ENCODE measurements around the gene TNS3. TPM values are rescaled to one million over a fixed set of nuclear protein-coding genes. Genes with fewer than 3 reads are reported as not detected.

The TNS3 gene
- total RNA-seq, 1 donor from 2014 or later, result 92.9 TPM

GRCh38 chr7:47444376-47445098 lies 137.4 kb downstream of the TNS3 start:
- Mint-ChIP-seq H3K36me3 (ENCODE audit: low read depth, unreplicated experiment) (peaks cover 16% of the 10 kb centered on the region), H3K4me3 (ENCODE audit: unreplicated experiment) (peak overlapping the region; percentile 25), H3K9me3 (ENCODE audit: unreplicated experiment) (no peaks in the 10 kb centered on the region), H3K4me1 (ENCODE audit: low read depth, unreplicated experiment) (peaks cover 75% of the 10 kb centered on the region), H3K27me3 (ENCODE audit: low read depth, unreplicated experiment) (no peaks in the 10 kb centered on the region), H3K27ac (ENCODE audit: unreplicated experiment) (peak overlapping the region; percentile 15)
- FAIRE-seq (no peak), DNase-seq (ENCODE audit: low read depth) (no peak)
- Histone ChIP-seq H3K27me3 (ENCODE audit: insufficient read depth, low read length) (no peaks in the 10 kb centered on the region), H3K36me3 (ENCODE audit: insufficient read depth, low read length) (no peaks in the 10 kb centered on the region), H3K79me2 (ENCODE audit: insufficient read depth, low read length) (peaks cover 66% of the 10 kb centered on the region), H2AFZ (ENCODE audit: low read depth, low read length) (no peak overlapping the region), H3K9ac (ENCODE audit: low read length) (no peak overlapping the region), H3K4me1 (ENCODE audit: insufficient read depth, low read length) (peaks cover 11% of the 10 kb centered on the region), H3K9me3 (ENCODE audit: insufficient read depth, low read depth, low read length) (no peaks in the 10 kb centered on the region), H4K20me1 (ENCODE audit: insufficient read depth, low read length) (peaks cover 67% of the 10 kb centered on the region), H3K27ac (ENCODE audit: low read depth, low read length) (no peak overlapping the region), H3K4me2 (ENCODE audit: low read length) (no peak overlapping the region), H3K4me3 (ENCODE audit: insufficient read depth, low read depth, low read length) (no peak overlapping the region)
- peak; percentile 59 for TF ChIP-seq CTCF (IDR thresholded peaks at IDR 0.05; ENCODE audit: insufficient read depth, low read depth, low read length)
- no peak for TF ChIP-seq EZH2 (IDR thresholded peaks at IDR 0.05; ENCODE audit: insufficient read depth, low read length)

GRCh38 chr7:47443049-47443448 lies 138.9 kb downstream of the TNS3 start:
- Histone ChIP-seq H3K4me2 (ENCODE audit: low read length) (no peak overlapping the region), H3K36me3 (ENCODE audit: insufficient read depth, low read length) (peaks cover 6% of the 10 kb centered on the region), H3K4me1 (ENCODE audit: insufficient read depth, low read length) (peaks cover 11% of the 10 kb centered on the region), H2AFZ (ENCODE audit: low read depth, low read length) (no peak overlapping the region), H3K4me3 (ENCODE audit: insufficient read depth, low read depth, low read length) (no peak overlapping the region), H4K20me1 (ENCODE audit: insufficient read depth, low read length) (peaks cover 57% of the 10 kb centered on the region), H3K79me2 (ENCODE audit: insufficient read depth, low read length) (peaks cover 55% of the 10 kb centered on the region), H3K9me3 (ENCODE audit: insufficient read depth, low read depth, low read length) (no peaks in the 10 kb centered on the region), H3K27ac (ENCODE audit: low read depth, low read length) (no peak overlapping the region), H3K27me3 (ENCODE audit: insufficient read depth, low read length) (no peaks in the 10 kb centered on the region), H3K9ac (ENCODE audit: low read length) (no peak overlapping the region)
- no peaks in the 10 kb centered on the region for H3K9me3 Mint-ChIP-seq (ENCODE audit: unreplicated experiment)
- H3K4me1 Mint-ChIP-seq (ENCODE audit: low read depth, unreplicated experiment), result peaks cover 74% of the 10 kb centered on the region
- FAIRE-seq (no peak), DNase-seq (ENCODE audit: low read depth) (no peak)
- H3K4me3 Mint-ChIP-seq (ENCODE audit: unreplicated experiment), result no peak overlapping the region
- H3K36me3 Mint-ChIP-seq (ENCODE audit: low read depth, unreplicated experiment), result peaks cover 23% of the 10 kb centered on the region
- no peak overlapping the region for H3K27ac Mint-ChIP-seq (ENCODE audit: unreplicated experiment)
- no peaks in the 10 kb centered on the region for H3K27me3 Mint-ChIP-seq (ENCODE audit: low read depth, unreplicated experiment)
- TF ChIP-seq EZH2 (IDR thresholded peaks at IDR 0.05; ENCODE audit: insufficient read depth, low read length) (no peak), CTCF (IDR thresholded peaks at IDR 0.05; ENCODE audit: insufficient read depth, low read depth, low read length) (no peak)

GRCh38 chr7:47442605-47442865 lies 139.4 kb downstream of the TNS3 start:
- peaks cover 50% of the 10 kb centered on the region for H3K79me2 ChIP-seq (ENCODE audit: insufficient read depth, low read length)
- no peak for FAIRE-seq
- Mint-ChIP-seq H3K27ac (ENCODE audit: unreplicated experiment) (peak overlapping the region; percentile 91), H3K27me3 (ENCODE audit: low read depth, unreplicated experiment) (no peaks in the 10 kb centered on the region), H3K9me3 (ENCODE audit: unreplicated experiment) (no peaks in the 10 kb centered on the region), H3K4me3 (ENCODE audit: unreplicated experiment) (no peak overlapping the region), H3K4me1 (ENCODE audit: low read depth, unreplicated experiment) (peaks cover 72% of the 10 kb centered on the region), H3K36me3 (ENCODE audit: low read depth, unreplicated experiment) (peaks cover 20% of the 10 kb centered on the region)
- no peak overlapping the region for H3K4me2 ChIP-seq (ENCODE audit: low read length)
- DNase-seq (ENCODE audit: low read depth), result no peak
- peaks cover 11% of the 10 kb centered on the region for H3K4me1 ChIP-seq (ENCODE audit: insufficient read depth, low read length)
- TF ChIP-seq EZH2 (IDR thresholded peaks at IDR 0.05; ENCODE audit: insufficient read depth, low read length) (no peak), CTCF (IDR thresholded peaks at IDR 0.05; ENCODE audit: insufficient read depth, low read depth, low read length) (no peak)
- no peak overlapping the region for H3K27ac ChIP-seq (ENCODE audit: low read depth, low read length)
- no peak overlapping the region for H2AFZ ChIP-seq (ENCODE audit: low read depth, low read length)
- H3K36me3 ChIP-seq (ENCODE audit: insufficient read depth, low read length), result peaks cover 6% of the 10 kb centered on the region
- H3K9ac ChIP-seq (ENCODE audit: low read length), result no peak overlapping the region
- no peaks in the 10 kb centered on the region for H3K27me3 ChIP-seq (ENCODE audit: insufficient read depth, low read length)
- H3K4me3 ChIP-seq (ENCODE audit: insufficient read depth, low read depth, low read length), result no peak overlapping the region
- peaks cover 52% of the 10 kb centered on the region for H4K20me1 ChIP-seq (ENCODE audit: insufficient read depth, low read length)
- no peaks in the 10 kb centered on the region for H3K9me3 ChIP-seq (ENCODE audit: insufficient read depth, low read depth, low read length)
